Lung (tissue), 12 donors: Measurements from ENCODE around the gene GIPC1. TPM values are rescaled to one million over a fixed set of nuclear protein-coding genes. Genes with fewer than 3 reads are reported as not detected.

Source experiments
- ATAC-seq: fragments of 200-7000 bp; cut with Tn5 transposase; one replicate; pipeline ENCODE4 v1.9.1; 2020; ENCODE audit warnings: moderate number of reproducible peaks; ENCODE audit not compliant: insufficient read depth, low FRiP score
- DNase-seq, 3 donors: peaks; one replicate each; pipeline ENCODE4 v3.0.0-alpha.2; 2013 to 2017
- H3K27ac ChIP-seq, 2 donors: one replicate each; pipeline ENCODE4 v1.5.1; 2013; ENCODE audit warnings: mild to moderate bottlenecking in 2 of 2, moderate library complexity in 2 of 2, control low read depth in 1 of 2, inconsistent platforms in 1 of 2, low read depth in 1 of 2, low read length in 1 of 2
- H3K27me3 ChIP-seq, 3 donors: one replicate each; pipeline ENCODE4 v1.5.1; 2013; ENCODE audit warnings: low read length in 2 of 3; ENCODE audit not compliant: control insufficient read depth in 3 of 3, insufficient read depth in 3 of 3
- H3K36me3 ChIP-seq, 4 donors: one replicate each; pipeline ENCODE4 v1.5.1; 2013; ENCODE audit warnings: low read length in 4 of 4, mild to moderate bottlenecking in 1 of 4, moderate library complexity in 1 of 4; ENCODE audit not compliant: control insufficient read depth in 4 of 4, insufficient read depth in 4 of 4
- H3K4me1 ChIP-seq, 5 donors: one replicate each; pipeline ENCODE4 v1.5.1; 2013; ENCODE audit warnings: low read length in 5 of 5, mild to moderate bottlenecking in 2 of 5, moderate library complexity in 1 of 5; ENCODE audit not compliant: control insufficient read depth in 5 of 5, insufficient read depth in 5 of 5
- H3K4me3 ChIP-seq: one replicate; pipeline ENCODE4 v1.5.1; 2013; ENCODE audit warnings: mild to moderate bottlenecking, control low read depth, moderate library complexity
- H3K9ac ChIP-seq, 2 donors: one replicate each; pipeline ENCODE4 v1.5.1; 2013; ENCODE audit warnings: low read length in 2 of 2, control low read depth in 1 of 2; ENCODE audit not compliant: insufficient read depth in 1 of 2
- H3K9me3 ChIP-seq, 4 donors: one replicate each; pipeline ENCODE4 v1.5.1; 2013; ENCODE audit warnings: low read length in 3 of 4, mild to moderate bottlenecking in 1 of 4, moderate library complexity in 1 of 4; ENCODE audit not compliant: control insufficient read depth in 4 of 4, insufficient read depth in 3 of 4
- WGBS, 2 donors: extraction: QIAGEN DNeasy Blood & Tissue Kit; methylation state at CpG; one replicate each; pipeline ENCODE4 v1.1.7; 2013; 5-methylcytosine and 5-hydroxymethylcytosine counted together
- polyA plus RNA-seq, 2 donors: library from polyadenylated mRNA; stranded (reverse); fragments of 200-250 nt; gene quantifications; one replicate each; pipeline ENCODE4 v1.2.1, GENCODE V29; 2013
- total RNA-seq, 2 donors: library from RNA; depleted of rRNA in 1 of 2; stranded (reverse); fragments of >200 nt in 1 of 2; gene quantifications; one replicate each; pipeline ENCODE4 v1.2.1, GENCODE V29; 2014 to 2021
- TF ChIP-seq, protein P1 (sequence below): IDR thresholded peaks from 2 replicates; pipeline ENCODE4 v1.5.1; 2012; ENCODE audit warnings: mild to moderate bottlenecking; ENCODE audit errors: control extremely low read depth, extremely low read depth
- donor health status: control.
- donor health status: control.
- donor health status: Bipolar disorder and iron deficiency.
- donor health status: healthy.
- donor health status: DM: yes; HTN: yes; CAD: no.

The GIPC1 gene
- total and polyA plus RNA-seq, 4 donors = 94.9 to 156 (median 131) TPM

DNA sequence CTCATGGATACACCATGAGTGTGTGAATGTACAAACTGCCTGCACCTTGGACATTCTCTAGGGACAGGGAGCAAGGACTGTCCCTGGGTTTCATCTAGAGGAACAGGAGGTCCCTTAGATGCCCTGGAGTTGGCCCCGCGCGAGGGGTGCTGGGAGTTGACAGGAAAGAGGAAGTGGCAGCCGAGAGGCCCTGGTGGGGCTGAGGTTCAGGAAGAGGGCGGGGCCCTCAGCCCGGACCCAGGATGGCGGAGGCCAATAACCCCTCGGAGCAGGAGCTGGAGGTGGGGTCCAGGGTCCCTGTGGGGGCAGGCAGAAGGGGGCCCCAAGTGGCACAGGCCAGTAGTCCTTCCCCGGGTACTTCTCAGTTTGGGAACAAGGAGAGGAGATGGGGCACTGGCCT lies 55.9 kb downstream of the GIPC1 start:
- Histone ChIP-seq H3K9ac (no peak overlapping the region), H3K4me3 (peak overlapping the region; percentile 32), H3K9me3 (no peaks in the 10 kb centered on the region), H3K4me1 (peaks cover 0 to 9% (median 8%) of the 10 kb centered on the region in 5 donors), H3K27me3 (no peaks in the 10 kb centered on the region), H3K27ac (peak overlapping the region; percentile 41 to 43), H3K36me3 (peaks cover 15 to 32% (median 23%) of the 10 kb centered on the region in 4 donors)
- ATAC-seq (peak; percentile 48), DNase-seq (peak; percentile 44 to 60 (median 55))
- 10 to 29% methylated on average over 9 of the region's 9 CpGs for WGBS, 2 donors
- TF ChIP-seq, protein P1, sequence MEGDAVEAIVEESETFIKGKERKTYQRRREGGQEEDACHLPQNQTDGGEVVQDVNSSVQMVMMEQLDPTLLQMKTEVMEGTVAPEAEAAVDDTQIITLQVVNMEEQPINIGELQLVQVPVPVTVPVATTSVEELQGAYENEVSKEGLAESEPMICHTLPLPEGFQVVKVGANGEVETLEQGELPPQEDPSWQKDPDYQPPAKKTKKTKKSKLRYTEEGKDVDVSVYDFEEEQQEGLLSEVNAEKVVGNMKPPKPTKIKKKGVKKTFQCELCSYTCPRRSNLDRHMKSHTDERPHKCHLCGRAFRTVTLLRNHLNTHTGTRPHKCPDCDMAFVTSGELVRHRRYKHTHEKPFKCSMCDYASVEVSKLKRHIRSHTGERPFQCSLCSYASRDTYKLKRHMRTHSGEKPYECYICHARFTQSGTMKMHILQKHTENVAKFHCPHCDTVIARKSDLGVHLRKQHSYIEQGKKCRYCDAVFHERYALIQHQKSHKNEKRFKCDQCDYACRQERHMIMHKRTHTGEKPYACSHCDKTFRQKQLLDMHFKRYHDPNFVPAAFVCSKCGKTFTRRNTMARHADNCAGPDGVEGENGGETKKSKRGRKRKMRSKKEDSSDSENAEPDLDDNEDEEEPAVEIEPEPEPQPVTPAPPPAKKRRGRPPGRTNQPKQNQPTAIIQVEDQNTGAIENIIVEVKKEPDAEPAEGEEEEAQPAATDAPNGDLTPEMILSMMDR = no peak

DNA sequence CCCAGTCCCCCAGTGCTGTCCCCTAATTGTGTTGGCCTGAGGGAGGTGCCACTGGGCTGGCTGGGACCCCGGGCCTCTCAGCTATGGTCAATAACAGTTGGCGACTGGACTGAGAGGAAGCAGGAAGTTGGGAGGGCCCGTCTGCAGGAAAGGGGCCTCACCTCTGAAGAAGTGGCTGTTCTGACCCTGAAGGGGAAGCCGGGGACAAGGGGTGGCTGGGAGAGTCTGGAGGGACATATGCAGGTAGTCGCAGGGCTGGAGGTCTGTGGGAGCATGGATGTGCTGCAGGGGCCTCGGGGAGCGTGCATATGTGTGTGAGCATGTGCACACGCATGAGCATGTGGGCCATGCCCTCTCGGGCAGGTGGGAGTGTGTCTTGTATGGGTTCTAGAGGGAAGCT lies 56.9 kb downstream of the GIPC1 start:
- ATAC-seq = no peak
- Histone ChIP-seq H3K4me3 (no peak overlapping the region), H3K9ac (no peak overlapping the region), H3K36me3 (peaks cover 6 to 22% (median 17%) of the 10 kb centered on the region in 4 donors), H3K27ac (peak overlapping the region in 1 of 2 donors; percentile 43), H3K9me3 (no peaks in the 10 kb centered on the region), H3K4me1 (peaks cover 0 to 19% (median 8%) of the 10 kb centered on the region in 5 donors), H3K27me3 (no peaks in the 10 kb centered on the region)
- TF ChIP-seq, protein P1 = no peak
- no peak for DNase-seq
- WGBS, 2 donors = 33 to 44% methylated on average over 9 of the region's 9 CpGs

DNA sequence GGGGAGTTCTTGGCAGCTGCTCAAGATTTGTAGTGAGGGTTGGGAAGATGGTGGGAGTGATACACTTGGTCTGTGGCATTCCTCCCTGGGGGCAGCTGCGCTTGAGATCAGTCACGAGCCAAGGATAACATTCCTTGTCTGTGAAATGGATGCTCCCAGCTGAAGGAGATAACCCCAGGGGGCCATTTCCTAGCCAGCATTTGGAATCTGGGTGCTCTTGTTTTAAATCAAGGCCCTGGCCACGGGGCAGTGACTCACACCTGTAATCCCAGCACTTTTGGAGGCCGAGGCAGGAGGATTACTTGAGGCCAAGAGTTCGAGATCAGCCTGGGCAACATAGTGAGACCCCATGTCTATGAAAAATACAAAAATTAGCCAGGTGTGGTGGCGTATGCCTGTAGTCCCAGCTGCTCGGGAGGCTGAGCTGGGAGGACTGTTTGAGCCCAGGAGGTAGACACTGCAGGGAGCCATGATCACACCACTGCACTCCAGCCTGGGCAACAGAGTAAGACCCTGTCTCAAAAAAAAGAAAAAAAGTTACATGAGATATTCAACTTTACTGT lies 58.3 kb downstream of the GIPC1 start:
- H3K9ac ChIP-seq = no peak overlapping the region
- H3K4me1 ChIP-seq = peaks cover 0 to 23% (median 10%) of the 10 kb centered on the region in 5 donors
- ATAC-seq (no peak), DNase-seq (no peak)
- no peak overlapping the region for H3K27ac ChIP-seq
- 93 to 94% methylated on average over 7 of the region's 7 CpGs for WGBS, 2 donors
- TF ChIP-seq, protein P1 = no peak
- H3K36me3 ChIP-seq = peaks cover 0 to 8% (median 6%) of the 10 kb centered on the region in 4 donors
- H3K4me3 ChIP-seq = no peak overlapping the region
- no peaks in the 10 kb centered on the region for H3K27me3 ChIP-seq
- H3K9me3 ChIP-seq = no peaks in the 10 kb centered on the region
